HFF-Myc (cell line): ENCODE results near the gene SPATA12.

Experiments
- DNase-seq: peaks from one replicate; pipeline ENCODE4 v3.0.0-alpha.2; 2011; ENCODE audit warnings: low read depth; ENCODE audit errors: extremely low read depth
- H3K4me3 ChIP-seq: replicated peaks from 2 replicates; pipeline ENCODE4 v1.5.1; 2011; ENCODE audit warnings: low read depth, mild to moderate bottlenecking, control low read depth, low read length
- CTCF ChIP-seq: IDR thresholded peaks from 2 replicates; pipeline ENCODE4 v1.5.1; 2012; ENCODE audit warnings: mild to moderate bottlenecking, low read depth, low read length, control low read depth; ENCODE audit errors: missing control alignments

The SPATA12 gene

DNA sequence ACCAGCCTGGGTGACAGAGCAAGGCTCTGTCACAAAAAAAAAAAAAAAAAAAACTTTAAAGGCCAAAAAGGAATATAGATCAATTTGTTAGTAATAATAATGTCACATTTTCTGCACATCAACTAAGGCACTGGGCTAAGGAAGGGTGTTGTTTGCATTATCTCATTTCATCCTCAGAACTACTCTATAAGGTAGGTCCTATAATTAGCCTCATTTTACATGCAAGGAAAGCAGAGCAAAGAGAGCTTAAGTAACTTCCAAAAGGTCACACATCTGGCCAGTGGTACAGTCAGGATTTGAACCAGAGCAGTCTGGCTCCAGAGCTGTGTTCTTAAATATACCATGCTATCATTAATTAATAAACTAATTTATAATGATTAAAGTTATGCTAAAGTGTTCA lies 42.2 kb upstream of the SPATA12 start:
- TF ChIP-seq CTCF: no peak
- no peak for DNase-seq
- H3K4me3 ChIP-seq: no peak overlapping the region

GRCh38 chr3:57019057-57019456 lies 41.4 kb upstream of the SPATA12 start:
- no peak for DNase-seq
- no peak for TF ChIP-seq CTCF
- no peak overlapping the region for H3K4me3 ChIP-seq

- TF ChIP-seq CTCF: no peak
Observed at GRCh38 chr3:57025237-57025636, 35.2 kb upstream of the SPATA12 start.

DNA sequence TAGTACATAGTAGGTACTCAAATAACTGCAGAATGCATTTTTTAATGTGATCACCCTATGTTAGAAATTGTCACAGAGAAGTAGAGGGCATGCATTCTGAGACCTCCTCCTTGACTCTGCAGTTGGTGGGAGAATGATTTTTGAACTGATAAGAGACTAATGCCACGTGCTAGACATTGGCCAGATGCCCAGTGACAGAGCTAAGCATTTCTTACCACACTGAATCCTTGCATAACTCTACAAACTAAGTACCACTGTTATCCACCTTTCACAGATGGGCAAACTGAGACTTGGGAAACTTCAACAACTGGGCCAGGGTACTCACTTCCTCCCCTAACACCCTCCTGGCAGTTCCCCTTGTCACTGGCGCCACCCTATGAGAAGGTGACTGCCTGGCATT lies 33.5 kb upstream of the SPATA12 start:
- H3K4me3 ChIP-seq: no peak overlapping the region
- no peak for TF ChIP-seq CTCF
- no peak for DNase-seq

More at GRCh38 chr3:57025237-57025636, 35.2 kb upstream of the SPATA12 start:
- DNase-seq: no peak
- H3K4me3 ChIP-seq: no peak overlapping the region

DNA sequence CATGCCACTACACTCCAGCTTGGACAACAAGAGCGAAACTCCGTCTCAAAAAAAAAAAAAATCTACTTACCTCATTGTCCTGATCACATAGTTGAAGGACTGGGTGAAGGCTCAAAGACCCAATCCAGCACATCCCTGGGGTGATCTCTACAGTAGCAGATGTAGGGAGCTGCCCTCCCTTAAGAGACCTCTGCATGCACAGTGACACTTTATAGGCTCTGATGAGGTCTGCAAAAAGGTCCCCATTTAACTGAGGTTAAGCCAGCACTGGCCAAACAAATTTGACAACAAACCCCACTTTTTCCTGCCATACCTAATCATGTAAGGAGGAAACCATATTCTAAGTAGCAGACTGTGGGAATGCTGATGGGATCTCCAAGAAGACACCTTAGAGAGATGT lies 31.1 kb upstream of the SPATA12 start:
- TF ChIP-seq CTCF: no peak
- no peak overlapping the region for H3K4me3 ChIP-seq
- DNase-seq: no peak

DNA sequence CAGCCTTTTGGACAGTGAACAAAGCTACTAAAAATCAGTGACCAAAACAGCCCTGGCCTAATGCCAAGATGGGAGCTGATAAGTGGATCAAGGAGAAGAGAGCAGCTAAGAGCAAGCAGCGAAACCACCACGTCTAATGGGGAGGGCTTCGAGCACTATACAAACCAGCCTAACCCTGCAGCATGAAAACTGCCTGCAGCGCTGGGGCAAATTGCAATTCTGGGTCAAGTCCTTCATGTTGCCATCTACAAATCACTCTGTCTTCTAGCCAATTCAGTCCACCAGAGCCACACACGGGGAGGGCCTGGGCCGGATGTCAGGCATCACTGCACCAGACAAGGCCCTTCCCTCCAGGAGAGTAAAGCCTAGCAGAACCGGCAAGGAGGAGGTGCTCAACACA lies 30.5 kb upstream of the SPATA12 start:
- TF ChIP-seq CTCF: no peak
- no peak for DNase-seq
- no peak overlapping the region for H3K4me3 ChIP-seq

- H3K4me3 ChIP-seq: no peak overlapping the region
- no peak for TF ChIP-seq CTCF
Observed at GRCh38 chr3:57030721-57031120, 29.7 kb upstream of the SPATA12 start.

More at GRCh38 chr3:57030721-57031120, 29.7 kb upstream of the SPATA12 start:
- no peak for DNase-seq
